HepG2 (cell line): Measurements from ENCODE around the gene PTPRM.

ENCODE experiments used
- CENPX ChIP-seq: sonication (generic); formaldehyde crosslinking; IDR thresholded peaks from 2 replicates; pipeline ENCODE4 v1.9.0; 2021; ENCODE audit warnings: mild to moderate bottlenecking, missing genetic modification reagents, moderate library complexity
- CTCF ChIP-seq: sonication (generic); formaldehyde crosslinking; IDR thresholded peaks from 2 replicates; pipeline ENCODE4 v1.5.0; 2020; ENCODE audit warnings: mild to moderate bottlenecking, missing genetic modification reagents, moderate library complexity
- FOXK2 ChIP-seq: fragments of 450-650 bp; IDR thresholded peaks from 2 replicates; pipeline ENCODE4 v1.6.1; 2016
- KLF11 ChIP-seq: IDR thresholded peaks from 2 replicates; pipeline ENCODE4 v1.6.1; 2016; ENCODE audit warnings: missing compliant biosample characterization
- TBP ChIP-seq: sonication (generic); formaldehyde crosslinking; IDR thresholded peaks from 2 replicates; pipeline ENCODE4 v1.5.0; 2020; ENCODE audit warnings: missing genetic modification reagents
- ZNF44 ChIP-seq: sonication (generic); formaldehyde crosslinking; IDR thresholded peaks from 2 replicates; pipeline ENCODE4 v1.5.1; 2020; ENCODE audit warnings: mild to moderate bottlenecking, missing genetic modification reagents
- ZNF747 ChIP-seq: sonication (generic); formaldehyde crosslinking; IDR thresholded peaks from 2 replicates; pipeline ENCODE4 v1.8.1; 2023; ENCODE audit warnings: missing genetic modification reagents, mild to moderate bottlenecking, borderline replicate concordance

- no peak for TF ChIP-seq FOXK2
- TF ChIP-seq KLF11 (CRISPR knock-in tag) = no peak
- peak; percentile 33; the same call in 1 of the 2 replicates for TF ChIP-seq CTCF (CRISPR knock-in tag)
- TF ChIP-seq ZNF747 = no peak
- no peak for TF ChIP-seq TBP (CRISPR knock-in tag)
- TF ChIP-seq CENPX (CRISPR knock-in tag) = no peak
- no peak for TF ChIP-seq ZNF44 (CRISPR knock-in tag)
These were observed 359.4 kb downstream of the PTPRM start for GRCh38 chr18:7926526-7926925.
